HEK293T (cell line): ENCODE measurements around the gene TLK1.

Experiments
- CTCF ChIA-PET: fragments of 350-600 bp; formaldehyde crosslinking; extraction: SDS; loops from one replicate; lab custom pipeline; 2021; ENCODE audit warnings: antibody characterized with exemption, inconsistent platforms; lab: Yijun Ruan, JAX
- POLR2A ChIA-PET: fragments of 350-600 bp; formaldehyde crosslinking; extraction: SDS; loops from one replicate; lab custom pipeline; 2020; ENCODE audit warnings: antibody characterized with exemption, inconsistent platforms; lab: Yijun Ruan, JAX
- DNase-seq: peaks from one replicate; pipeline ENCODE4 v3.0.0; 2012; ENCODE audit warnings: mixed read lengths; ENCODE audit errors: extremely low spot score
- ARNT ChIP-seq: fragments of 450-650 bp; IDR thresholded peaks from 2 replicates; pipeline ENCODE4 v1.6.1; 2017; ENCODE audit warnings: mild to moderate bottlenecking
- CTBP1 ChIP-seq: fragments of 450-650 bp; IDR thresholded peaks from 2 replicates; pipeline ENCODE4 v1.6.1; 2016; ENCODE audit warnings: borderline replicate concordance
- ELF4 ChIP-seq: fragments of 450-650 bp; IDR thresholded peaks from 2 replicates; pipeline ENCODE4 v1.6.1; 2017; ENCODE audit warnings: antibody characterized with exemption
- FOXA1 ChIP-seq: fragments of 450-650 bp; IDR thresholded peaks from 2 replicates; pipeline ENCODE4 v1.6.1; 2016; ENCODE audit warnings: mild to moderate bottlenecking
- FOXK2 ChIP-seq: fragments of 450-650 bp; IDR thresholded peaks from 2 replicates; pipeline ENCODE4 v1.6.1; 2016; ENCODE audit warnings: mild to moderate bottlenecking
- FOXM1 ChIP-seq: fragments of 450-650 bp; IDR thresholded peaks from 2 replicates; pipeline ENCODE4 v1.6.1; 2017; ENCODE audit warnings: mild to moderate bottlenecking, borderline replicate concordance
- HDGF ChIP-seq: fragments of 450-650 bp; IDR thresholded peaks from 2 replicates; pipeline ENCODE4 v1.6.1; 2017; ENCODE audit warnings: antibody characterized with exemption, borderline replicate concordance
- L3MBTL2 ChIP-seq: fragments of 450-650 bp; conservative IDR thresholded peaks from 2 replicates; pipeline ENCODE4 v1.6.1; 2016; ENCODE audit warnings: mild to moderate bottlenecking
- LEF1 ChIP-seq: fragments of 450-650 bp; IDR thresholded peaks from 2 replicates; pipeline ENCODE4 v1.6.1; 2017; ENCODE audit warnings: mild to moderate bottlenecking, borderline replicate concordance
- NFRKB ChIP-seq: fragments of 450-650 bp; IDR thresholded peaks from 2 replicates; pipeline ENCODE4 v1.6.1; 2016; ENCODE audit warnings: mild to moderate bottlenecking, moderate library complexity
- SP1 ChIP-seq: fragments of 450-650 bp; IDR thresholded peaks from 2 replicates; pipeline ENCODE4 v1.6.1; 2017
- SUZ12 ChIP-seq: fragments of 450-650 bp; IDR thresholded peaks from 2 replicates; pipeline ENCODE4 v1.6.1; 2016; ENCODE audit warnings: mild to moderate bottlenecking

Gene TLK1

DNA sequence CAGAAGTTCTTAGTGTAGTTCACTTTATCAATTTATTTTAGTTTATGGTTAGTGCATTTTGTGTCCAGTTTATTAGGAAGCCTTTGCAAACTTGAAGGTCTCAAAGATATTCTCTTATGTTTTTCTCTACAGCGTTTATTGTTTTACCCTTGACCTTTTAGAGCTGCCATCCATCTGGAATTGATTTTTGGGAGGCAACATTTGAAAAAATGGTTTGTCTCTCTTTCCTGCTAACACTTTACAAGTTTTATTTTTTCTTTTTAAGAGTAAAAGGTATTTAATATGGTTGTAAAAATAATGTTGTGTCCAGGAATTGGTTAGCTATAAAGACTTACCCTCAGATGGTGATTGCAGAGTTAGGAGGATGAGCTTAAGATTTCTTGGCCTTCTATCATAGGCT, 217.7 kb downstream of the TLK1 start:
- DNase-seq, result no peak
- CTCF ChIA-PET, result no interaction called here
- POLR2A ChIA-PET, result interaction anchor here (0.8 to 1.2 kb wide), 2 partner anchors 10 to 13 kb away, joined by 3 to 5 read pairs; no protein-coding TSS in a partner anchor
- TF ChIP-seq FOXA1 (no peak), SUZ12 (no peak), ELF4 (no peak), FOXM1 (no peak), L3MBTL2 (no peak), NFRKB (no peak), SP1 (no peak), HDGF (no peak), ARNT (no peak), FOXK2 (no peak), LEF1 (no peak)

GRCh38 chr2:170942615-170943014, 218.1 kb downstream of the TLK1 start:
- no peak for DNase-seq
- POLR2A ChIA-PET, result interaction anchor here (0.8 to 1.2 kb wide), 2 partner anchors 9 to 13 kb away, joined by 3 to 5 read pairs; no protein-coding TSS in a partner anchor
- no peak for TF ChIP-seq NFRKB
- no peak for TF ChIP-seq ARNT
- TF ChIP-seq CTBP1, result no peak
- TF ChIP-seq SUZ12, result no peak
- no peak for TF ChIP-seq HDGF
- TF ChIP-seq LEF1, result no peak
- TF ChIP-seq ELF4, result no peak
- no peak for TF ChIP-seq SP1
- CTCF ChIA-PET, result no interaction called here
